Sciatic nerve (tissue), 2 donors: ENCODE measurements around the gene CREB5. TPM values are rescaled to one million over a fixed set of nuclear protein-coding genes. Genes with fewer than 3 reads are reported as not detected.

Experiments
- ATAC-seq: fragments of 200-7000 bp; cut with Tn5 transposase; one replicate; pipeline ENCODE4 v1.9.1; 2020; ENCODE audit warnings: mild to moderate bottlenecking, moderate library complexity
- DNase-seq: peaks from one replicate; pipeline ENCODE4 v3.0.0-alpha.2; 2020; ENCODE audit warnings: low spot score
- intact Hi-C: fragments of 100-400 bp; cut with DNase I; formaldehyde crosslinking; loops from one replicate; pipeline ENCODE4 v1.14.2; 2022
- total RNA-seq: library from RNA; stranded (reverse); fragmentation: NEBNext Ultra II Directional; extraction: Animal tissue kit (Norgen Biotek cat#: 25700); gene quantifications from one replicate; pipeline ENCODE4 v1.2.1, GENCODE V29; 2021
- donor health status: DM: no; HTN: no; CAD: no.
- donor health status: DM: no; HTN: no; CAD: no.

Gene CREB5
- total RNA-seq, 1 donor from 2014 or later = 20.1 TPM

DNA sequence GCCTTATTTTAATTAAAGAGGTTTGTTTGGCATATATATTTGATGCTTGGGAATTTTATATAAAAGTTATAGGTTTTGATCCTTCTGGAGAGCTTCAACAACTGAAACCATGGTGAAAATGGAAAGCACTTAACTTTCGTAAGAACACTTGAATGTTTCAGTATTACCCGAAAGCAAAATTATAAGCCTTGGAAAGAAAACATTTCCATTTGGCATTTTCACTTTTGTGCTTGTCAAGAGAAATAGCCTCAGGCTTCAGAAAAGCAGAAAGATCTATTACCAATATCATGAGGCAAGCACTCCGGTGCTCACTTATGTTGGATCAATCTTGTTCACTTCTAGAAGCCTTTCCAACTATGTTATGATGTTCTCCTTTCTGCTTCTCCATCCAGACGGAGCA is 289.9 kb downstream of the CREB5 start:
- intact Hi-C loops = no loop called here
- DNase-seq (no peak), ATAC-seq (no peak)

DNA sequence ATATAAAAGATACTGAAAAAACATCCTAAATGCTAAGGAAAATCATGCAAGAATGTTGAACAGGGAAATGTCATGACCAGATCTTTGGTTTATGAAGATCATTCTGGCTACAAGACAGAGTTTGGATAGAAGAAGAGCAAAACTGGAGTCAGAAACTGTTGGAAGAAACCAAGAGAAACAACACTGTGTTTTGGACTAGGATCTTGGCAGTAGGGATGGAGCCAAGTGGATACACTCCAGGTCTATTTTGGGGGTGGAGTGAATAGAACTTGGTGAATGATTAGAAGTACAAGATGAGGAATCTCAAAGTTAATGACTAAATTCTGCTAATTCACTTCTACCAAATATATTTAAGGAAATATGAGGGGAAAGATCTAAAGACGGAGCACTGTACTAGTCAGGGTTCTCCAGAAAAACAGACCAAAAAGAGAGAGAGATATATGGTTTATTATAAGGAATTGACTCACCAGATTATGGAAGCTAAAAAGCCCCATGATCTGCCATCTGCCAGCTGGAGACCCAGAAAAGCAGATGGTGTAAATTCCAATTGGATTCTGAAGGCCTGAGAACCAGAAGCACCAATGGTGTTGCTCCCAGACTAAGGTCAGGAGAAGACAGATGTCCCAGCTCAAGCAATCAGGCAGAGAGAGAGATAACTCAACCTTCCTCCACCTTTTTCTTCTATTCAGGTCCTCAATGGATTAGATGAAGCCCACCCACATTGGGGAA is 290.9 kb downstream of the CREB5 start:
- intact Hi-C loops = no loop called here
- ATAC-seq (peak; percentile 42), DNase-seq (no peak)

DNA sequence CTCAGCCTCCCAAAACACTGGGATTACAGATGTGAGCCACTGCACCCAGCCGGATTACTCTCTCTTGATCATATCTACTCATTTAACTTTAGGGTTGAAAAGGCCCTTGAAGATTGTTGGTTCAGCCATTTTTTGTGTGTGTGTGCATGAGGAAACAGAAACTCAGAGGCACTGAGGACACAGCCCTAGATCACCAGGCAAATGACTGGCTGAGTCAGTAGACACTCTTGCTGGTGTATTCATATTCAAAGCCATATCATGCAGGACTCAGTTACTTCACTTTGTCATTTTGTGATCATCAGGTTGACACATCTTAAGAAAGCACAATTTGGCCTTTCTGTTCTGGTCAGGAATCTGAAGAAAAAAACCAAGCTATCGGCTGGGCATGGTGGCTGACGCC is 292.4 kb downstream of the CREB5 start:
- no peak for DNase-seq
- ATAC-seq = no peak
- intact Hi-C loops = no loop called here

DNA sequence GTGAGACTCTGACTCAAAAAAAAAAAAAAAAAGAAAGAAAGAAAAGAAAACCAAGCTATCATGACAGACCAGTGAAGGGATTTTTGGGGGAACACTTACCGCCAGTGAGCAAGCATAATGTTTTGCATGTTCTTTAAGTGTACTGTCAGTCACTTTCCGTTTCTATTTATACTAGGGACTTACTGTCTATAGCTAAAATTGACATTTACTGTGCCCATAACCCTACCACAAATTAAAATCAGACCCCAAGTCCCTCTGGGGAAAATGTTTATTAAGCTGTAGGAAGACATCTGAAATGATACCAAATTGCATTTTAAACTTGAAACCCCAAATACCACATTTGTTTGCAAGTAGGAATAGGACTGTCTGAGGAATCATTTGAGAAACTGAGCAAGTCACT is 293.0 kb downstream of the CREB5 start:
- DNase-seq (no peak), ATAC-seq (no peak)
- intact Hi-C loops = no loop called here

DNA sequence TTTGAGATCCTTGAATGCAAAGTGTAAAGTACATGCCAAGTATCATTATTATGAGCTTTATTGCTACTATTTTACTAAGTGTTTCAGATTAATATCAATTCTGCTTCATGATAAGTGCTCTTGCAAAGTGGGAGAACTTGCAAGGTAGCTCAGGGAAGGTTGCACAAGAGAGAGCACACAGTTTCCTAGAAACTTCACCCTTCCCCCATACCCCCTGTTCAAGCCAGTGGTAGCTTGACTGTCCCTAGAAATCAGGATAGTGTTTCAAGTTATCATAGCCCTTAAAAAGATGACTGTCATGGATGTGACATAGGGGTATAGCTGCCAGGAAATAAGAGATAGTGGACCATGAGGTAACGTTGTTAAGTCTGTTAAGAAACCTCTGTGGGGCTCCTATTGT is 294.3 kb downstream of the CREB5 start:
- intact Hi-C loops = no loop called here
- no peak for ATAC-seq
- no peak for DNase-seq

DNA sequence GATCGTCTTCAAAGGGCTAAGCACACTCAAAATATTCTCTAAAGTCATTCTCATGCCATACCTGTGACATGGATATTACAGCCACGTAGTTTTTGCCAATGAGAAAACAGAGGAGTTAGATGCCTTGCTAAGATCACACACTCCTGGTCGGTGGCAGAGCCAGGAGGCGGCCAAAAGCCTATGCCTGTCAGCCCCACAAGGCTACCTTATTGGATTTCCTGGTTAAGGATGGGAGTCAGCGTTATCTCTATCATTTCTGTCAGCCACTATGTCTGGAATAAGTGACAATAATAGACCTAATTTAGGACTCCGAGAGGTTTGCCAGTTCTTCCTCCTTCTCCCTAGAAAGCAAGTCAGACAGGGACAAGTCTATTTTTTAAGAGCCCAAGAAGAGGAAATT is 295.0 kb downstream of the CREB5 start:
- ATAC-seq = no peak
- intact Hi-C loops = no loop called here
- no peak for DNase-seq

DNA sequence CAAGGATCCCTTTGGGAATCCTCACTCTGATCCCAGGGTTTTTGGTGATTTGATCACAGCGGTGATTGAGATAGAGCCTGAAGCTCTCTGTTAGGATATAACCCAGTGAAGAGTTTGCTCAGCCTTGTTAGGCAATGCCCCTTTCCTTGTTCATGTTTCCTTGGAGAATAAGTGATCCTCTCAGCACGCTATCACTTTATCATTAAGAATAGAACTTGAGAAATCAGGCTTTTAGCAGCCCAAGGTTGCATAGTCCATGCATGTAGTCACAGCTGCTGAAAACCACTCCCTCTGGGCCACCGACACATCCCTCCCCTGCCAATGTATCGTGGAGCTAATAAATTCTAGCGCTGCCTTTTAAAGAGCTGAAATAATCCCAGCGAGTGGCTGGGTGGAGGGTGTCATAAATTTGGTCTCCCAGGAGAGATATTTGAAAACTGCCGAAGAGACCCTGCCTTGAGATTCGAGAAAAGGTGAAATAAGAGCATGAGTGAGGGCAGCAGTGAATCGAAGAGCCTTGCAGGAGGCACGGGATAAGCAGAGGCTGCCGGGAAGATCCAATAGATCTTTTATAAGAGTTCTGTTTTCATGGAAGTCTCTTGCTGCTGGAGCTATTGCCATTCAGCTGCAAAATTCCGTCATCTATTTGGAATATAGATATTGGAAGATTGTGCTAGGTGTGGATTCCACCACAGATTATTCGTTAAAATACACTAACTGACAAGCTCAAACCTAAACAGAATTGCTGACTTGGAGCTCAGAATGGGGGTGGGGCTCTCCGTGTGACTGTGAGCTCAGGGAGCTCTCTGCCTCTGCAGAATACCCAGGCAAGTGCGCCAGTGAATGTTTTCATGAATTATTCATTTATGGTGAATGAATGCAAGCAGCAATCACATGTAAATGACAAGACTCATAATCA is 296.0 kb downstream of the CREB5 start:
- DNase-seq (no peak), ATAC-seq (peak; percentile 84)
- intact Hi-C loops = no loop called here

DNA sequence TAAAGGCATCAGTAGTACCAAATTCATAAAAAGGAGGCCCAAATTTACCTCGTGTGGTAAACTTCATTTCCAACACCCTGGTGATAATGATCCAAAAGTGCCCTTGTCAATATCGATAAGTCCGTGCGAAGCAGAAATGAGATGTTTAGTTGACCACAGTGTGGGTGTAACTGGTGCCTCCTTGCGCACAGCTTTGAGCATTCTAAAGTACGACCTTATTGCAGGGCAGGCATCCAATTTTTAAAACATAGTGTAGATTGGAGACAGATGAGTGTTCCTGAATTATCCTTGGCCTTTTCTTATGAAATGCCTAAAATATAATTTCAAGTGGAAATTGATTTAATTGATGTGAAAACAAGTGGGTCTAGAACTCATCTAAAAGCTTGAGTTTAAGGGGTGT is 297.4 kb downstream of the CREB5 start:
- DNase-seq = no peak
- no peak for ATAC-seq
- intact Hi-C loops = no loop called here

DNA sequence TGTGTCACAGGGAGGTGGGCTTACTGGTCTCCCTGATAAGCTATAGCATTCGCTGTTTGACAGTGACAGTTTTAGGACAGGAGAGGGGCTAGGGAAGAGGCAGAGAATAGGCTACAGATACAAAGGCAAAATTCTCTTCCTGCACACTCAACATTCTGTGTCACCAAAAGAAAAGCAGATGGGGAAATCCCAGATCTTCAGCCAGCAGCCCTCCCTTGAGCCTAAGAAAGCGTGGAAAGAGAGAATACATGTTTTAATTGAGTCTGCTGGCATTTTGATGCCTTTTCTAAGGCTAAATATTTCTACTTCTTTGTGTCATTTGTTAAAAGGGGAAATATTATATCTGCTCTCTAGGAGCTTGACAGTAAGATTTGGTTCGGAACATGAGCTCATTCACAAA is 298.8 kb downstream of the CREB5 start:
- DNase-seq = no peak

DNA sequence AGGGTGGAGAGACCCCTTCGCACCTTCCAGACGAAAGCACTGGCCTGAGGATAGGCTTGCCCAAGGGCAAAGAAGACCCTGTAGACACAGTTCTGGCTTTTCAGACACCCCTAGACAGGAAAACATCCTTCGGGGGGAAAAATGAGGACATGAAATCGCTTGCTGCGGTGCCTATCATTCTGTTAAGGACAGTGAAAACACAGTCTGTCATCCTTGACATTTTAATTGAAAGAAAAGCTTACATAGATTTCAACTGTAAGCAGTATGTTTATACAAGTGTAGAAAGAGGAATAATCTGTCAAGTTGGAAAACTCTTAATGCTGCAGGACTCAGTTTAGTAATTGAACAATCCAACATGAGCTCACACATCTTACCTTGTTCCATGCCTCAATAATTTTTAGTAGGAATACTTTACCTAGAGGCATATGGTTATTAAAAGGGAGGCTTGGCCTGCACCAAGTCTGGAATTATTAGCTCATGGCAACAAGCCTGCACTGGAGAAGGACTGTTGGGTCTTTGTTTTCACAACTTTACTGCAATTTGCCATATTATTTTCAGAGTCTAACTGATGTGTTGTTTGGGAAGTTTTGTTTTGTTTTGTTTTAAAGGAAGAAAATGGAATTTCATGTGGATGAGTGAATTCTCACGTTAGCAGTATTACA is 302.3 kb downstream of the CREB5 start:
- DNase-seq (no peak), ATAC-seq (no peak)
- intact Hi-C loops = no loop called here

More for the DNA sequence above, 298.8 kb downstream of the CREB5 start:
- intact Hi-C loops = no loop called here
- ATAC-seq = peak; percentile 18

DNA sequence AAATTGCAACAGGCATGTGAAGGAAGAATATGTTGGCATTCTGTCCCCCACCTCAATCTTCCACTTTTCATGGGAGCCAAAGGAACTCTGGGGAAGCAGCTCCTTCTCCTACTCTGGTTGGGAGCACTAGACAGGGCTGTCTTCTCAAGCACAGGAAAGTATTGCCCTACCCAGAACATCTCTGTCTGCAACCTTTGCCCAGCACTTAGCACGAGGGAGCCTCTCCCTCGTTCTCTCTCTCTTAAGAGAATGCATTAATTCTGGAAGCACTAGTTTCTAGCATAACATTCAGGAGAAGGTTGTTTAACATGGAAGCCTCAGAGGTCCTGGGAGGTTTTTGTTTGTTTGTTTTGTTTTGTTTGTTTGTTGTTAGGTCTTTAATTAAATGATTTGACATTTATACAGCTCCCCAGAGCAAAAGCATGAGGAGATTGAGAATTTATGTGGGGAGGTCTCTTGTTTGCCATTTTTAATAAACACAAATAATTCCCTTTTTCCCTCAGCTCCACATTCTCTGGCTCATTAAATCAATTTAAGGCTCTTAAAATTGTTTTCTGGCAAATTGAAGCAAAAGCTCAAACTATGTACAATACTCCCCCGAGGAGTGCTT is 305.2 kb downstream of the CREB5 start:
- ATAC-seq (peak; percentile 66), DNase-seq (no peak)
- intact Hi-C loops = no loop called here

DNA sequence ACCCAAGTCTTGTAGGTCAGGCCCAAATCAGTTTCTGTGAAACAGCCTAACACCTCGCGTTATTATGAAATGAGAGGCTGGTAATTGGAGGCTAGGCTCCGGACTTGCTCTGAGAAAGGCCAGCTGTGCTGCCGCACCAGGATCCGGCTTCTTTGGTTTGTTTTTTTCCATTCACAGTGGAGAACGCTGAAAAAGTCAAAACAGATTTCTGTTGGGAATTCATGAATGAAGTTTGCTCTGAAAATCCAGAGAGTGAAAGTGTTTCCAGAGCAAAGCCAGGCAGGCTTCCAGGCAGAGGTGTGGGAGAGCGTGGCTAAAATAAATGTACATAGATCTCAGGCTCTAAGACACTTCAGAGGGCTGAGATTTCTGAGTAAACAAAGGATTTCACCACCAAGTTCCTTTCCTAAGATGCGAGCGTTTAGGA is 305.8 kb downstream of the CREB5 start:
- intact Hi-C loops = no loop called here
- ATAC-seq (peak; percentile 91), DNase-seq (no peak)

DNA sequence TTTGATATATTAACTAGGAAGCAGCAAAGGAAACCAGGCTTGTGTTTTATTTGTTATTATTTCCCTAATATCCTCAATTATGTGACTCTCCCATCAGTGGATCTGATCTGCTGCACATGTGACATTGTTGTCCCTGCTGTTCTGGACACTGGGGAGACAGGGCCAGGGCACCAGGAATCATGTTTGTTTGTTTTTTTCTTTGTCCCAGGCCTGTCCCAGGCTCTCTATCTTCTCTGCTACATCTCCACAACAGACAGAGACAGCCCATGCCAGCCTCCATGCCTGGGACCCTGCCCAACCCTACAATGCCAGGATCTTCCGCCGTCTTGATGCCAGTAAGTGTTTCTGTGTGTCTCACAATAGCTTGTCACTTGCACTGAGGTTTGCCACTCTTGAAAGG is 306.2 kb downstream of the CREB5 start:
- intact Hi-C loops = no loop called here
- peak; percentile 28 for ATAC-seq
- no peak for DNase-seq

DNA sequence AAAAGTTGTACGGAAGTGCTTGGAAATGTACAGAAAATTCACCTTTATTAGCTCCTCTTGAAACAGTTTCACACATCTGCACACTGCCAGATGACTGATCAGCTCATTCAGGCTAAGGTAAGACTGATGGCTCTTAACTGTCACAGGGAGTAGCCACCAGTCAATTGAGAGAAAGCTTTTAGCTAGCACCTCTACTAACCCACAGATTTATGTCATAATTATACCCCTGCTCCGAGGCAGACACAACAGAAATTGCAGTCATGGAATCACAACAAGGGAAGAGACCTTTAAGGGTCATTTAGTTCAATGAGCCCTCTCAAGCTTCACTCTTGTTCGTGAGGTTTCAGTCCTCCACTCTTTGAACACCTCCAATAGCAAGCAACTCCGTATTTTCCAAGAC is 310.4 kb downstream of the CREB5 start:
- intact Hi-C loops = no loop called here
- ATAC-seq (no peak), DNase-seq (no peak)

DNA sequence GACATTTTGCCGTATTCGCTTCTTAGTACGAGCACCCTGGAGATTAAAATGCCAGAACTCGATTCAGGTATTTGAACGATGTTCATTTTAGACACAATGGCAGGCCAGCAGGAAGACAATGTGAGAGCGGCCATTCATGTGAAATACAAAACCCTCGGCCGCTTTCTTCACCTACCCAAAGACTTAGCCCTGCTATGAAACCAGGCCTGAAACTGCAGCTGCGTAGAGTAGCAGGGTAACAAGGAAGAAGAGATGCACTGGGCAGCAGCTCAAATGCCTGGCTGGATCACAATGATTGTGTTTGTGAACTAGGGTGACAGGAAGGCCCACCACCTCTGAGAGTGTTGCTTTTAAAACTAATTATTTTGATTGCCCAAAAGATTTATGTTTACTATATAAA is 311.0 kb downstream of the CREB5 start:
- DNase-seq = no peak
- intact Hi-C loops = no loop called here
- no peak for ATAC-seq

DNA sequence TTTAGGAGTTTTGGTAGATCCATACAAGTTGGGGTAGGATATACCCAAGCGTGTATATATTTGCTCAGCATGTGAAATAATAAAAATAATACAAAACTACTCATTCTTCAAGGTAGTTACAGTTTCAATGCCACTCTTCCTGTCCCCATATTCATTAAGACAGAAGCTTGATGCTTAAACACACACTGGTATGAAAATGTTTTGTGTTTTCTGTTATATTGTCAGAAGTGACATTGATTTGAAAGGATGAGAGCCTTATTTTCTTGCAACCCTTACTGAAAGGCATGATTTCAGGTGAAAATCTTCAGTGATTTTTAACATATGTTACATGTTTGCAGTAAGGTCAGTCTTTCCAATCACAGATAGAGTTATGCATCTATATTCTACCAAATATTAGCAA is 312.2 kb downstream of the CREB5 start:
- intact Hi-C loops = no loop called here
- ATAC-seq = no peak
- DNase-seq = no peak

DNA sequence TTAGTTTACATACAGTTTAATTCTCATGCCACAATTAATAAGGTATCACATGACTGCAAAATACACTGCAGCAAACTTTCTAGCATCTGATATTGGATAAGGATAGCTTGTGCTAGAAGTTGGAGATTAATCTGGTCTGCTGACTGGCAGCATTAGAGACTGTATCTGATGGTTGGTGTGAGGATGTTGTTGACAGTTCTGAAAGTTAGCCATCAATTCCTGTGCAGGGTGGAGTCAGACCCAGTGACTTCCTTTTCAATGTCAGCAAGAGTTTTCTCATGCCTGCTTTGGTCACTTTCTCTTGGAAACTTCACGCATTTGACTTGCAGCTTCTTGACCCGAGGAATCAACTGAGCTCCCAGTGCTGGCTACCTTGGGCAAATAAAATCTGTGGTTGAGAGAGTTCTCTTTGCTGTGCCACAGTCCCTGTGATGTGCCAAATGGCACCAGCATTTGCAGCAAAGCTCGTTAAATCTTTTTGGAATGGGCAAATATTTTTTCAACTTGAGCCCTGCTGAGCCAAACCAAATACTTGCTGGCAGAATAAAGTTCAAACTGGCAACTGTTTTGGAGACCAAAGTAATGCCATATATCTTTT is 312.8 kb downstream of the CREB5 start:
- intact Hi-C loops = no loop called here
- no peak for DNase-seq
- ATAC-seq = no peak

DNA sequence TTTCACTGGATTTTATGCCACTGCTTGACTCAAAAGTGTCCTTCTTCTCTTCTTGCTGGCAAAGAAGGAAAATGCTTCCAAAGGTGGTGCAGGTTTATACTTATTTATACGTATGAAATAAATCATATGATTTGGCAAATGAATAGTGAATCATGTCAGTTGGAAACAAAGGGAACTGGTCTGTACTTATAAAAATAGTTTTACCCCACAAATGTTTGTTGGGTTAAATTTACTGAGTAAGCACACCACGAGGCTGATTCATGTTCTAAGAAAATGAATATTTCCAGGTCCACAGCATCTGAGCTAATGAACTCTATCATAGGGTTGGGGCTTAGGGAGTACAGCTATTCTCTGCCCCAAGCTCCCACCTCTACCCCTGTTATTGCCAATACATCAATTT is 313.6 kb downstream of the CREB5 start:
- no peak for DNase-seq
- intact Hi-C loops = no loop called here
- no peak for ATAC-seq

DNA sequence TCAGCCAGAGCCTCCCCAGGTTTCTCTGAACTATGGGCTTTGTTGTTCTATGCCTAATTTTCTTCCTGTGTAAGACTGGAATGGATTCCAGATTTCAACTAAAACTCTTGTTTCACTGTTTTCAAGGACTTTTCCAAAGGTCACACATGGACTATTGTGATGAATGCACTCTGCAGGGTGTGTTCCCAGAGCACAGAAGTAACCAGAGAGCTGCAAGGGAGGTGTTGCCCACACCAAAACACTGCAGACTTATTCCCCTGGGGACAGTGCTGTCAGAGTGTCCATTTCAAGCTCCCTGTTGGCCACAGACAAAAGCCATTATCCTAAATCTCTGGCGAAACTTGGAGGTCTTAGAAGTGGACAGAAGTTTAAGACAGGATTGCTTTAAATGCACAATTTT is 314.2 kb downstream of the CREB5 start:
- peak; percentile 53 for ATAC-seq
- intact Hi-C loops = no loop called here

More for the DNA sequence above, 314.2 kb downstream of the CREB5 start:
- no peak for DNase-seq
